Smooth muscle cell (in vitro differentiated cells): ENCODE results near the gene PACSIN3. TPM values are rescaled to one million over a fixed set of nuclear protein-coding genes. Genes with fewer than 3 reads are reported as not detected.

Experiments used
- DNase-seq: peaks from one replicate; lab custom pipeline; 2025; ENCODE audit not compliant: unreplicated experiment; lab: John Stamatoyannopoulos, UW
- H2AFZ ChIP-seq: fragments of 200-600 bp; sonication (generic); 2 replicates; pipeline ENCODE4 v1.6.0; 2016; ENCODE audit warnings: antibody characterized with exemption, low read depth, mild to moderate bottlenecking
- H3F3A ChIP-seq: fragments of 200-600 bp; sonication (generic); 2 replicates; pipeline ENCODE4 v1.6.0; 2017; ENCODE audit warnings: antibody characterized with exemption, low read depth
- H3K27ac ChIP-seq: fragments of 200-600 bp; sonication (generic); 2 replicates; pipeline ENCODE4 v1.5.1; 2016; ENCODE audit warnings: low read depth, mild to moderate bottlenecking
- H3K27me3 ChIP-seq: fragments of 200-600 bp; sonication (generic); 2 replicates; pipeline ENCODE4 v1.6.1; 2016; ENCODE audit warnings: low read depth, mild to moderate bottlenecking
- H3K36me3 ChIP-seq: fragments of 200-600 bp; sonication (generic); 2 replicates; pipeline ENCODE4 v1.5.1; 2016; ENCODE audit warnings: low read depth
- H3K4me1 ChIP-seq: fragments of 200-600 bp; sonication (generic); 2 replicates; pipeline ENCODE4 v1.5.1; 2016; ENCODE audit warnings: low read depth
- H3K4me2 ChIP-seq: fragments of 200-600 bp; sonication (generic); 2 replicates; pipeline ENCODE4 v1.6.0; 2016; ENCODE audit warnings: mild to moderate bottlenecking
- H3K4me3 ChIP-seq: fragments of 200-600 bp; sonication (generic); 2 replicates; pipeline ENCODE4 v1.5.1; 2016; ENCODE audit warnings: mild to moderate bottlenecking
- H3K79me2 ChIP-seq: fragments of 200-600 bp; sonication (generic); 2 replicates; pipeline ENCODE4 v1.6.0; 2016; ENCODE audit warnings: low read depth, mild to moderate bottlenecking
- H3K9ac ChIP-seq: fragments of 200-600 bp; sonication (generic); 2 replicates; pipeline ENCODE4 v1.6.0; 2016; ENCODE audit warnings: low read depth
- H3K9me3 ChIP-seq: fragments of 200-600 bp; sonication (generic); replicated peaks from 2 replicates; pipeline ENCODE4 v1.5.1; 2016; ENCODE audit warnings: low read depth
- H4K20me1 ChIP-seq: fragments of 200-600 bp; sonication (generic); 2 replicates; pipeline ENCODE4 v1.6.0; 2016; ENCODE audit warnings: low read depth
- CTCF ChIP-seq: fragments of 200-600 bp; sonication (generic); IDR thresholded peaks from 2 replicates; pipeline ENCODE4 v1.5.1; 2017; ENCODE audit warnings: borderline replicate concordance, mild to moderate bottlenecking, antibody characterized with exemption; ENCODE audit not compliant: insufficient read depth, poor library complexity, severe bottlenecking
- WGBS: methylation state at CpG from one replicate; pipeline ENCODE4 v1.1.7; 2016; ENCODE audit warnings: low lambda C conversion rate; 5-methylcytosine and 5-hydroxymethylcytosine counted together
- polyA plus RNA-seq: library from polyadenylated mRNA; unstranded; fragments of >200 nt; fragmentation: Nextera tagmentation; extraction: Ambion mirVana; gene quantifications from 2 replicates; pipeline ENCODE4 v1.2.1, GENCODE V29; 2016
- total RNA-seq: library from RNA; depleted of rRNA; stranded (reverse); fragments of >200 nt; gene quantifications from 2 replicates; pipeline ENCODE4 v1.2.3, GENCODE V29; 2014

Gene PACSIN3
- total and polyA plus RNA-seq, 2 experiments from 2014 or later = 27.3 to 55.7 TPM

GRCh38 chr11:47144541-47144940, 41.7 kb downstream of the PACSIN3 start:
- no peaks in the 10 kb centered on the region for H3K4me1 ChIP-seq
- H3K27ac ChIP-seq = no peak overlapping the region
- peaks cover 12% of the 10 kb centered on the region for H4K20me1 ChIP-seq
- H3F3A ChIP-seq = peaks cover 4% of the 10 kb centered on the region
- H3K27me3 ChIP-seq = no peaks in the 10 kb centered on the region
- no peak overlapping the region for H3K4me3 ChIP-seq
- DNase-seq = no peak
- H3K79me2 ChIP-seq = no peaks in the 10 kb centered on the region
- no peaks in the 10 kb centered on the region for H3K9me3 ChIP-seq
- H3K4me2 ChIP-seq = no peak overlapping the region
- no peaks in the 10 kb centered on the region for H3K36me3 ChIP-seq
- no peak for TF ChIP-seq CTCF
- 97% methylated on average over 3 of the region's 3 CpGs for WGBS
- H2AFZ ChIP-seq = no peak overlapping the region
- no peak overlapping the region for H3K9ac ChIP-seq

GRCh38 chr11:47143322-47143721, 42.9 kb downstream of the PACSIN3 start:
- H3K9ac ChIP-seq = no peak overlapping the region
- no peak overlapping the region for H2AFZ ChIP-seq
- no peaks in the 10 kb centered on the region for H3K4me1 ChIP-seq
- no peak for TF ChIP-seq CTCF
- no peaks in the 10 kb centered on the region for H3K9me3 ChIP-seq
- H3K36me3 ChIP-seq = no peaks in the 10 kb centered on the region
- peak overlapping the region; percentile 24 for H3K27ac ChIP-seq
- no peak overlapping the region for H3K4me3 ChIP-seq
- DNase-seq = no peak
- peaks cover 4% of the 10 kb centered on the region for H3F3A ChIP-seq
- H3K79me2 ChIP-seq = no peaks in the 10 kb centered on the region
- H3K27me3 ChIP-seq = no peaks in the 10 kb centered on the region
- peaks cover 12% of the 10 kb centered on the region for H4K20me1 ChIP-seq
- H3K4me2 ChIP-seq = peak overlapping the region; percentile 57
- 5% methylated on average over 3 of the region's 3 CpGs for WGBS

- H3K79me2 ChIP-seq = no peaks in the 10 kb centered on the region
Measured at GRCh38 chr11:47139878-47140277, 46.4 kb downstream of the PACSIN3 start.

More at GRCh38 chr11:47139878-47140277, 46.4 kb downstream of the PACSIN3 start:
- H3K4me2 ChIP-seq = no peak overlapping the region
- TF ChIP-seq CTCF = no peak
- peaks cover 4% of the 10 kb centered on the region for H3F3A ChIP-seq
- no peak for DNase-seq
- WGBS = 93% methylated on average over 4 of the region's 4 CpGs
- H3K27me3 ChIP-seq = no peaks in the 10 kb centered on the region
- H3K36me3 ChIP-seq = no peaks in the 10 kb centered on the region
- H3K4me3 ChIP-seq = no peak overlapping the region
- no peak overlapping the region for H3K9ac ChIP-seq
- H3K9me3 ChIP-seq = no peaks in the 10 kb centered on the region
- H2AFZ ChIP-seq = no peak overlapping the region
- peaks cover 23% of the 10 kb centered on the region for H4K20me1 ChIP-seq
- H3K4me1 ChIP-seq = no peaks in the 10 kb centered on the region
- H3K27ac ChIP-seq = no peak overlapping the region
